HG03571 (cell line): ENCODE results near the gene FARP1.
"Not testable (repeated sequence)": the region's sequence is repeated elsewhere in the genome, so short reads cannot be mapped to it uniquely, and the experiment has no call there.

Experiments
- ATAC-seq: cut with Tn5 transposase; IDR thresholded peaks from one replicate; pipeline ENCODE4 v1.9.1; 2021; ENCODE audit not compliant: unreplicated experiment

The FARP1 gene

DNA sequence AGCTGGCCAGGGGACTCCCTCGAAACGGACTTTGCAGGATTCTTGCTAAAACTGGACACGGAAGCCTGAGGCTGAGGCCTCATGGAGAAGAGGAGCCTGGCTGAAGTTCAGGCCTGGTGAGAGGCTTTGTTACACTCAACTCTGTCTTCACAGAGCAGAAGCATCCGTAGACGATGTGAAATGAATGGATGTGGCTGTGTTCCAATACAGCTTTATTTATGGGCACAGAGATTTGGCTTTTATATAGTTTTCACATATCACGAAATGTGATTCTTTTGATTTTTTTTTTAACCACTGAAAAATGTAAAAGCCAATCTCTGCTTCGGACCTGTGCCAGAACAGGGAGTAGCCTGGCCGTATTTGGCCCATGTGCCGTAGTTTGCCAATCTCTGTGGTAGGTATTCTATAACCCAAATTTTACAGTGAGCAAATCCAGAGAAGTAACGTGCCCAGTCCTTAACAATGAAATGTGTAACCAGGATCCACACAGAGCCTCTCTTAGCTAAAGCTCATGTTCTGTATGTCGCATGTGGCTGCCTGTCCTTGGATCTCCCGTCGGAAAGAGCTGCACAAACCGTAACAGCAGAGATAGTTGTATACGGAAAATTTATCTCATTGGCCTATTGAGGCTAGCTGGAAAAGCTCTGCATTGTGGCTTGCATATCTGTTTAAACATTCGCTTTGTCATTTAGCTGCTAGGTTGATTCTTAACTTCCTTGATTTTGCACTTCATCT lies 205.7 kb downstream of the FARP1 start:
- ATAC-seq = no peak

DNA sequence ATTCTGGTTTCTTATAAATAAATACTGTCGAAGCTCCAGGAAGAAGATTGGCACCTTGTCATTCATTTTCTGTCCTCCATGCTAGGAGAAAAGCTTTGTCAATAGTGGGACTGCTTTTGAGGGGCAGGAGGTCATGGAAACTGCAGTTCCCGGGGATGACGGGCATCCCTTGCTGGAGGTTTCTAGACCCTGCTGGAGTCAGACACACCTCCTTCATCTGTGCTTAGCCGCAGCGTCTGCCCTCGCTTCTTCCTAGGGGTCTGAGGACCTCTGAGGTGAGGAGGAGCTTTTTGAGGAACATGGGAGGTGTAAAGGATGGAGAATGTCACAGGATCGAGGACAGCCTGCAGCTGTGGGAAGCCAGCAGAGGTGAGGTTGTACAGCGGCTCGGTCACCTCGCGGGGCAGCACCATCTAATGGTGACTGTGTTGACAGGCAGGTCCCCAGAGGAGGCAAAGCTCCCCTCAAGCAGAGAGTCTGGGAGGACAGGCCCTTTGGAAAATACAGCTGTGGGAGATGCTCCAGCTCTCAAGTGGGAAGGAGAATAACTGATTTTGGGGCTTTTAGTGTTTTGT lies 206.9 kb downstream of the FARP1 start:
- no peak for ATAC-seq

DNA sequence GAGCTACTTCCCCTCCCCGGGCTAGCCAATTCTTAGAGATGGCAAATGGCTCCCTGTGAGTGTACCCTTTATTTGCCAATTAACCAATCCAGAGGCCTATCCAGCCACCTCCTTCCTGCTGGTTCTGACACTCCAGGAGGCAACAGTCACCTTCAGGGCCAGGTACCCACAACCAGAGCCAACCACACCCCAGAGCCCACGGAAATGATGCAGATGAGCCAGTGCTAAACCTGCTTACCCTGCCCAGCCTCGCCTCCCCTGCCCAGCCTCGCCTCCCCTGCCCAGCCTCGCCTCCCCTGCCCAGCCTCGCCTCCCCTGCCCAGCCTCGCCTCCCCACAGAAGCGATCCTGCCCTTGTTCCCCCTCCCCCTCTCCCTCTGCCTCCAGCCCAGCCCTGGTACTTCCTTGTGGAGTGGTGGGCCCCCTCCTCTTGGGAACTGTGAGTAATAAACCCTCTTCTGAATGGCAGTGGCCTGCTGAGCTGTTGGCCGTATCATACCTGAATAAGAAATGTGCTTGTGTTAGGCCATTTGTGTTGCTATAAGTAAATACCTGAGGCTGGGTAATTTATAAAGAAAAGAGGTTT lies 207.9 kb downstream of the FARP1 start:
- ATAC-seq = no peak

DNA sequence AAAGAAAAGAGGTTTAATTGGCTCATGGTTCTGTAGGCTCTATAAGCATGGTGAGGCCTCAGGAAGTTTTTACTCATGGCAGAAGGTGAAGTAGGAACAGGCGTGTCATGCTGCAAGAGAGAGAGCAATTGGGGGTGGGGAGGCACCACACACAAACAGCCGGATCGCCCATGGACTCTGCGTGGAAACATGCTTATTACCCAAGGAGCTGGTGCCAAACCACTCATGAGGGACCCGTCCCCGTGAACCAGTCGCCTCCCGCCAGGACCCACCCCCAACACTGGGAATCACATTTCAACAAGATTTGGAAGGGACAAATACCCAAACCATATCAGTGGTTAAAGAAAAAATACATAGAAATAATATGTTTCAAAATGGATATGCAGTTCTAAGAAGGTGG lies 208.7 kb downstream of the FARP1 start:
- no peak for ATAC-seq

DNA sequence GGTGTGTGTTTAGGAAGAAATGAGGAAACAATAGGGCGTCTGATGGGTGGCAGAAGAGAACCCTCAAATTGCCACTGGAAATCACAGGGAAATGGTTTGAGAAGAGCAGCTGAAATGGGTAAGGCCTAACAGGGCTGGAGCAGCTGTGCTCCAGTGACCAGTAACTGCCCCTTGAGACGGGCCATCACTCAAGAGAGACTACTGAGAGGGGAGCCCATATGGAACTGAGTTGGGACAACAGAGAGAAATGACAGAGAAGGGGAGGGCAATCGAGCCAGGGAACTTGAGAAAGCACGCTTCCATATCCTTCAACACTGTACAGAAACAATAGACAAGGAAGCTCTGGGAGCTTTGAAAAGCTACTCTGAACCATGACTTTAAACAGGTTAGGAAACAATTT lies 209.3 kb downstream of the FARP1 start:
- ATAC-seq = no peak

DNA sequence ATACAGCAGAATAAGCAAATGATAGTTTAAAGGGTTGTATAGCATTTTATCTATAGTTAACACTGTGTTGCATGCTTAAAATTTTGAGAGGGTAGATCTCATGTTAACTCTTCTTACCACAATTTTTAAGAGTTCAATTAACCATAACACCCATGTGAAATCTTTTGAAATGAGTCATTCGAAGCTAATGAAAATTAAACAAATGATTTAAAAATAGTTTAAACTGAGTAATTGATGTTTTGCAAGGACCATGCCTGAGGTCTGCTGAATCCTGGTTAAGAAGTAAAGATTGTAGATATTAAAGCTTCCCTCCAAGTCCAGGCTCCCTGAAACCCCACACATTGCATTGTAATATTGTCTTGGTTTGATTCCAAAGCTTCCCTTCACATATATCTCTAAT lies 210.9 kb downstream of the FARP1 start:
- ATAC-seq = no peak

DNA sequence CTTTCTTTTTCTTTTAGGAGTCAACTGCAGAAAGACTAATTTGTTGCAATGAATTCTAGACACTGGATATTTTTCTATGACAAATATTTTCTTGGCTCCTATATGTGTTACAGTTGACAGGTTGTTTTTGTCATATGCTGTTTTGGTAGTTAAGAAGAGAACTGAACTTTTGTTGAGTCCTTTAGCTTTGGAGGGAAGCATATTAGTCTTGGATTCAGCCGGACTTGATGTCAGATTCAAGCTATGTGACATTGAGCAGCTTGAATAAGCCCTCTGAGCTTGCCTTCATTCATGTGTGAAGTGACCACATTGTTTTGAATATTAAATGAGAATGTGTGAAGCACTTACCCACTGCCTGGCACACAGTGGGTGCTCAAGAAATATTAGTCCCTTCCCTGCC lies 216.0 kb downstream of the FARP1 start:
- no peak for ATAC-seq

DNA sequence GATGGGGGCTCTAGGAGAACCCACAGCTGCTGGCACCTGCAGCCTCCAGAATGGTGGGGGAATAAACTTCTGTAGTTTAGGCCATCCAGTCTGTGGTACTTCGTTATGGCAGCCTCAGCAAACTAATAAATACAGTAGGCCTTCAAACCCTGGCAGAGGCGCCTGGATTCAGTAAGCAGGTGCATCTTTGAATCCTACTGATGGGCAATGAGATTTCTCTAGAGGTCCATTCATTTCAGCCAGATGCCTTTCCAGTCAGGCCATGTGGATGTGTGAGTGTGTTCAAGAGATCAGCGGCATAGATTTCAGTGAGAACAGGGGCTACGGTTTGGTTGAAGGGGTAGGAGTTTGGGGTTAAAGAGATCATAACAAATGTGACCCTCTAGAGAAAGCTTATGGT lies 217.7 kb downstream of the FARP1 start:
- no peak for ATAC-seq

DNA sequence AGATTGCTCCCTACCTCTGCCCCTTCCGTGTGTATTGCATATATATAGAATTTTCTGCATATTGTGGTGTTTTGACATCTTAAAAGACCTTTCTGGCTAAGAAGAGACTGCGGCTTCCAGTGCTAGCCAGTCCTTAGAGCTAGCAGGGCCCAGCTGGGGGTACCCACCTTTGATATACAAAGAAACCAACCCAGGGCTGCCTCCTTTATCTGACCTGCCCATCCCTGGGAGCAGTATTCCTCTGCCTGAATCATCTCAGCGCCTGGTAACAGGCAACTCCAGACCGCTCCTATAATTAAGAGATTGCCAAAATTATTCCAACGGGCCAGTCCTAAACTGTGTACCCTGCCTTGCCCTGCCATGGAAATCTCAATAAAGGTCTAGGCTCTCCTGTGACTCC lies 220.4 kb downstream of the FARP1 start:
- ATAC-seq = no peak

DNA sequence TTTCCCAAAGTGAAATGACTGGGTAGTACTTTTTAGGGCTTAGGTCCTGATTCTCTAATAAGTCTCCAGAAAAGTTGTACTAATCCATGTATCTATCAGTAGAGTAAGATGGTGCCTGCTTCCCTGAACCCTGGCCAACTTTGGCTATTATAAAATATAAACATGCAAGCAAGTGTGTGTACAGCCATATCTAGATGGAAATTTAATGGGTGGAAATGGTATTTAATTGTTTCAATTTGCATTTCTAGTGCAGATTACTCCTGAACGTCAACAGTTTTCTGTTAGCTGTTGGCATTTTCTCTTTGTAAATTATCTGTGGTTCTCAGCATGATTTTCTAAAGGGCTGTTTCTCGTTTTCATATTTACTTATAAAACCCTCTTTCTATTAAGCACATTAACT lies 221.3 kb downstream of the FARP1 start:
- ATAC-seq = no peak

DNA sequence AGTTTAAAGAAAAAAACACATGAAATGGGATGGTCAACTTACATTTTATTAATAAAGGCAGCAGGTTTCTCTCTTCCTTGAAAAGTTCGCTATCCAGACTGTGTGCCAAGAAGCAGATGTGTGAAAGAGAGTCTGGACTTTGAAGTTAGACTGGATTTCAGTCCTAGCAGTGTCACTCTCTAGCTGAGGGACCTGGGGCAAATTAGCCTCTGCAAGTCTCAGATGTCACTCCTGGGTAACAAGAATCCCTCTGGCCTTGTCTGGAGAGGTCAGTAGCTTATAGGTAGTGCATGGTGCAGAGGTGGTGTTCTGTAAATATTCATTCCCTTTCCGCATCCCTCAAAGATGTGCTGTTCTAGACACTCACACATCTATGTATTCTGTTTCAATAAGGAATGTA lies 221.8 kb downstream of the FARP1 start:
- no peak for ATAC-seq

DNA sequence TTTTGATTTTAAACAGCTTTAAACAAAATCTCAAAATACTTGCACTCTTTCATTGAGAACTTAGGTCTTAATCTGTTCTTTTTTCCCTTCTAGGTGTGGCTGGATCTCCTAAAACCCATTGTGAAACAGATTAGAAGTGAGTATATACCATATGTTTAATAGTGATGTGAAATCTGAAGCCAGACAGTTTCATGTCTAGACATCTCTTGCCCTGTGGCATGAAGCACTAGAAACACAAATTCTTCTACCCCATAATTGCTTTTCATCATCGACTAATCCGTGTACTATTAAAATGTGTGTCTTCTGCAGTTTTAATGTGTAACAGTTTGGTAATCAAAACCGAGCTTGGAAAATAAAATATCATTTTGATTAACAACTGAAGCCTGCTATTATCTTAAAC lies 222.4 kb downstream of the FARP1 start:
- ATAC-seq = no peak

DNA sequence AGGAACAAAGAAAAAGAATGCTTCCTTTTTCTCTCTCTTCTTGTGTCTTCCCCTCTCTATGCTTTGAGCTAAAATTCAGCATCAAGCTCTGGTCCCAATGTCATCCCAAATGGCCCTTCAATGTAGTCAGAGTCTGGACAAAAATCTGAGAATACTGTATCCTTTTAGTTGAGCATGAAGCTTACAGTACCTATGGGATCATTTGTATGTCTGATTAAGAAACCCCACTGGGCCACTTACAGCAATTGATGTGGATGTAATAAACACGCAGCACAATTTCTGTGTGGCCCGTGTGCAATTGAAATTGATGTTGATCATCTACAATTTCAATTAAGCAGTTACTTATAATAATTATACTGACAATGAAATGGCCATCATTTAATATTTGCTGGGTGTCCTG lies 223.1 kb downstream of the FARP1 start:
- no peak for ATAC-seq

DNA sequence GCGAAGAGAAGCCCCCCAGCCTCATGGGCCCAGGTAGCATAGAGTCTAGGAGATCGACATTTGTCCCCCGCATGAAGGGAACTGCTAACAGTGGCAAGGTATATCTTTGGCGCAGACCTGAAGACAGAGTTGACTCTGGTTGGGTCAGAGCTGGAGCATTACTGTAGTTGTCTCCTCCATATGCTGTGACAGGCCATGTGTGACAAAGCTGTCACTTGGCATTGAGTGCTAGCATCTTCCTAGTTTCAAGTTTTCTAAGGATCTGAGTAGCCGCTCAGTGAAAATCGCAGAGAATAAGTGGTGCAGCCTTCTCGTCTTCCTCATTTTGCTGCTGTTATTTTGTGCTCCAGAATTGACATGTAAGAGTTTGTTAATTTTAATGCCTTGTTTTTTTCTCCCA lies 223.5 kb downstream of the FARP1 start:
- ATAC-seq = no peak

DNA sequence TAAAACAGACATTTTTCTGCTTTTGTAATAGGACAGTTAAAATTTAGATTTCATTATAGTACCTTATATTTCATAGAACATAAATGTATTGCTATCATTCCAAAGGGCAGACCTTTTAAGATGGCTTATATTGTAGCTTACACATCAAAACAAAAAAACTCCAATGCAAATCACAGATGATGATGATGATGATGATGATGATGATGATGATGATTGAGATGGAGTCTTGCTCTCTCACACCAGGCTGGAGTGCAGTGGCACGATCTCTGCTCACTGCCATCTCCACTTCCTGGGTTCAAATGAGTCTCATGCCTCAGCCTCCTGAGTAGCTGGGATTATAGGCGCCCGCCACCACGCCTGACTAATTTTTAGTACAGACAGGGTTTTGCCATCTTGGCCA lies 224.1 kb downstream of the FARP1 start:
- ATAC-seq = no peak

DNA sequence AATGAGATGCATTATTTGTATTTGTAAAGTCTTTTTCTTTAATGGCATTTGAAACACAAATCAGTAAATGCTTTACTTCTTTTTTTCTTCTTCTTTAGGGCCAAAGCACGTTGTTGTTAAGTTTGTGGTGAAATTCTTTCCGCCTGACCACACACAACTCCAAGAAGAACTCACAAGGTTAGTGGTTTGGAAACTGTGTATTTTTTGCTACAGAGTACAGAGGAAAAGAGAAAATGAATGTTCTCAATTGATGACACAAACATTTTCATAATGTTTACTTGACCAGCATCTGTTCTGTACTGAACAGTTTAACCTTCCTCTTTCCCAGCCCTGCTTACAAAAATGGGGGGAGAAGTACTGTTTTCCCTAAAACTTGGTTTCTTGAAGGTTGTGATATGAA lies 225.1 kb downstream of the FARP1 start:
- no peak for ATAC-seq

DNA sequence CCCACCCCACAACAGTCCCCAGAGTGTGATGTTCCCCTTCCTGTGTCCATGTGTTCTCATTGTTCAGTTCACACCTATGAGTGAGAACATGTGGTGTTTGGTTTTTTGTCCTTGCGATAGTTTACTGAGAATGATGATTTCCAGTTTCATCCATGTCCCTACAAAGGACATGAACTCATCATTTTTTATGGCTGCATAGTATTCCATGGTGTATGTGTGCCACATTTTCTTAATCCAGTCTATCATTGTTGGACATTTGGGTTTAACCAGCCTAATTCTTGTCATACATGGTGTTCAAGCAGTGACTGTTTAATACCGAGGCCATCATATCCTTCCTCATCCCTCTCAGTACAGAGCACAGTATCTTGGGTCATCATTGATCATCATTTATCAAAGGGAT lies 226.6 kb downstream of the FARP1 start:
- not testable (repeated sequence) for ATAC-seq

DNA sequence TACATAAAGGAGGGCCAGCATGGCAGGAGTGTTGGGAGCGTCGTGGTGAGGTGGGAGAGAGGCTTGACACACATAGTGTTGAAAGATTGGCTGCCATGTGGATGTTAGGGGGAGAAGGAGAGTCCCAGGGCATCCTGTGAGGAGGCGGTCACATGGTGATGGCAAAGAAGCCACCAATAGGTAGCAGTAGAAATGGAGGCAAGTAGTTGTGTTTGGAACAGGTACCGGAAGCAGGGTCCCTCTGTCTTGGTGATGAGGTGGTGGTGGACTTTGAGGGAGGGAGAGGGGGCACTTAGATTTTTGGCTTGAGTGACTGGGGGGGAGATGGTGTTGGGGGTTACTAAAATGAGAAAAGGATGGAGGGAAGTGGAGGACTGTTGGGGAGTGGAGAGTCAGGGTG lies 227.4 kb downstream of the FARP1 start:
- no peak for ATAC-seq

DNA sequence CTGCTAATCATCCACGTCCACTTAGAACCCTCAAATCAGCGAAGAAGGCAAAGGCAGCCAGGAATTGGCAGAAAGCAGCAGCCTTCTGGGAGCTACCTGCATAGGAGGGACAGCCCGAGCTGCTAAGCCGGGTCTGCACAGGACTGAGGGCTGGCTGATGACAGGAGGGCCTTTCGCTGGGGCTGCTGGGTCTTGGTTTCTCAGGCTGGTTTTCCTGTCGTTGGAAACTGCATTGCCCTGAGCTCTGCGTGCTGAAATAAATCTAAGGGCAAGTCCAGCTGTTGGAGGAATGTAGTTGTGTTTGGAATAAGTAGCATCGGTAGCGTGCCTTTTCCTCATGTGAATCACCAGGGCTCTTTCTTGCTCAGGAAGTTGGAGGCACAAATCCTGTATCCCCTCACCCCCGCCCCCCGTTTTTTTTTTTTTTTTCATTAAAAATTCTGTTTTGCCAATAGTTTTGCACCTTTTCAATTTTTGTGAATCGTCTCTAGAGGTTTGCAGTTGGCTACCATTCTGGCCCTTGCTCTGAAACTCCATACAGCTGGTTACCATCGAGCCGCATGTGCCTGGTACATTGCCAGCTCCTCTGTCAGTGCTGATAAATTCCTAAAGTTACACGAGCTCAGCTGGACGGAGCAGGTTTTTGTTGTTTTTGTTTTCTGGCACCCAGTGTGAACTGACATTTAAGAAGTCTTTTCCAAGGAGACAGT lies 228.1 kb downstream of the FARP1 start:
- no peak for ATAC-seq

DNA sequence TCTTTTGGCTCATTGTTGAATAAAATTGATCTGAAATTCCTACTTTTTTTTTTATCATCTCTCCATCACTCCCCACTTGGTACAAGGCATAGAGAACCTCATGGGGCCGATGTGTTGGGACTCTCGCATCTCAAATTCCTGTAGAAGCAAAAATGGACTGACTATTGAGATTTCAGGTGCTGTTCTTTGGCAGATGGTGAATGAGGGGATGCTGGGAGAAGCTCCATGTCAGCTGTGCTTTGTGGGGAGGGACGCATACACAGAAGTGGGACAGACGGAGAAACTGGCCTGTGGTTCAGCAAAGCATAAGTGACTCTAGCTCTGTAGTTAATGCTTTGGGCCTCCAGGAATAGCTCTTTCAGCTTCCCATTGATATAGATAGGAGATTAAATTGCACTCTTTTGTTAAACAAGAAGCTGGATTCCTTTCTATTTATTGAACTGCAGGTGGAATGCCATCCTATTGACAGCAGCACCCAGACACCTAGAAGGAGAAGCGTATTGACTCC lies 228.7 kb downstream of the FARP1 start:
- no peak for ATAC-seq

DNA sequence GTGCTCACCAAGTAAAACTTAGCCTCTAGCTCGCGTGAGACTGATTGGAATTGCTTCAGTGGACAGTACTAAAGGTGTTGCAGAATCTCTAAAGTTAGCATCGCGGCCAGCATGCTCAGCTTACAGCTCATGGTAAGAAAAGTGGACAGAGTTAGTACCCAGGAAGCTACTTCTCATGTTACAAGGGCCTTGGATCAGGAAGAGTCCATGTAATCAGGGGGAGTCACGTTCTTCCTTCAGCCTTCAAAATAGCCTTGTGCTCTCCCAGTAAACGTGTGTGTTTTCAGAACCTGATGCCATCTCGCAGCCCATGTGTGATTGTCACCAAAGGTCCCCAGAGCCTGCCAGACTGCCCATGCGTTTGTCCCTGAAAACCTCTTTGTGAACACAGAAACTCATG lies 230.0 kb downstream of the FARP1 start:
- no peak for ATAC-seq

DNA sequence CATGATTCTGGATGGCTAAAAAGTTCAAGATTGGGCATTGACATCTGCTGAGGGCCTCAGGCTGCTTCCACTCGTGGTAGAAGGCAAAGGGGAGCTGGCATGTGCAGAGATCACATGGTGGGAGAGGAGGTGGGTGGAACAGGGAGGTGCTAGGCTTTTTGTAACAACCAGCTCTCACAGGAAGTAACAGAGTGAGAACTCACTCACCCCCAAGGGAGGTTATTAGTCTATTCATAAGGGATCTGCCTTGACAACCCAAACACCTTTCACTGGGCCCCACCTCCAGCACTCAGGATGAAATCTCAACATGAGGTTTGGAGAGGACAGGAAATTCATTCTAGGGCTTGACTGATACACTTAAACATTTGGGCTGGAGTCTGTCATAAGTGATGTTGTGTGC lies 231.9 kb downstream of the FARP1 start:
- no peak for ATAC-seq
